Umbilical cord (tissue), 2 donors: ENCODE results near the gene RTP3. TPM values are rescaled to one million over a fixed set of nuclear protein-coding genes. Genes with fewer than 3 reads are reported as not detected.

Source experiments
- DNase-seq: peaks from one replicate; pipeline ENCODE4 v3.0.0-alpha.2; 2015; ENCODE audit warnings: low spot score
- total RNA-seq: library from RNA; depleted of rRNA; stranded (reverse); fragments of >200 nt; gene quantifications from one replicate; pipeline ENCODE4 v1.2.3, GENCODE V29; 2014; ENCODE audit warnings: low replicate concordance; ENCODE audit not compliant: insufficient read depth

Gene RTP3
- total RNA-seq, 1 donor from 2014 or later: 1.2 TPM

- DNase-seq: no peak
Observed at GRCh38 chr3:46469680-46470357, 28.0 kb upstream of the RTP3 start.

DNA sequence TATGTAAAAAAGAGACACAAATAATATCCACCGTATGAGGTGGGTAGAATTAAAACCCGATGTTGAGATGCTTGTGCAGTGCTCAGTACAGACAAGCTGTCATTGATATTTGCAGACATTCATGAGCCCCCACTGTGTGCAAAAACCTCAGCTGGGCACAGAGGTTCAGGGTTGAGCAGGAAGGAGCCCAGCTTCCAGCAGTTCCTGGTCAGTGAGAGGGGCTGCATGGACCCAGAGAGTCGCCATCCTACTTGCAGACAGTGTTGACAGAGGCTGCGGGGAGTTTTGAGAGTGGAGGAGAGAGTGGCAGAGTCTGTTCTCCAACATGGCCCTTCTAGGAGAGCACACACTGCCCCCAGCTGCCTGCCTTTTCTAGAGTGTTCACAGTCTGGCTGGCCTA lies 26.9 kb upstream of the RTP3 start:
- no peak for DNase-seq

DNA sequence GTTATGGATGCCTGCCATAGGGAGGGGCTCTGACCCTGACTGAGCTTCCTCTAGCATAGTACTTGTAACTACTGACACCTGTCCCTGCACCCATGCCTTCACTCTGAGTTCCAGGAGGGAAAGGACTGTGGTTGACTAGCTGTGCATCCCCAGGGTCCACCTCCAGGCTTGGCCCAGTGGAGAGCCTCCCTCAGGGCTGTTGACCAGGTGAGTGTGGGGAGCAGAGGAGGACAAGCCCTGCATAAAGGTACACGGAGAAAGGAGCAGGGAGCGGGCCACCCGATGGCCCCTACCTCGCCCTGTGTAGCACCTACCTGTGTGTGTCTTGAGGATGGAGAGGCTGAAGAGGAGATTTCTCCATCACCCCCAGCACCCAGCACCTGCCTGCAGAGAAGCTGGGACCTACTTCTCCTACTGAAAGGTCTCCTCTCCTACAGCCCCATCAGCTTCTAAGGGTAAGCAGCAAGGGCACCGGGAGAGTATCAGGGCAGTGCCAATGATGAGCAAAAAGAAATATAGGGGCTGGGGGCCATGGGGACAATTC lies 26.3 kb upstream of the RTP3 start:
- no peak for DNase-seq

GRCh38 chr3:46472736-46473135 lies 25.0 kb upstream of the RTP3 start:
- DNase-seq: no peak

DNA sequence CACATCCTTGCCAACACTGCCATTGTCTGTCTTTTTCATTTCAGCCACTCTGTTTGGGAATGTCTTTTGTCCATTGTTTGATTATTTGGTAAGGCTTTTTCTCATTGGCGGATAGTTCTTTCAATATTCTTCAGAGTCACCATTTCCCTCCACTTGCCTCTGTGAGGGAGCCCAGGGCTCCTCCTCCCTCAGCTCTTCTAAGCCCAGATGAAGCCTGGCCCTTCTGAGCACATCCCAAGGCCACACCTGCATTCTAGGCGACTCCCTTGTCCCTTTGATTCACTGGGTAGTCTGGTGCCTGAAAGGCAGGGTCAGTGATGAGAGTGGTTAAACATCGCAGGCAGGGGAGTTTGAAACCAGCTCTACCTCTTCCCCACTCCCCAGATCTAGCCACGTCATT lies 20.6 kb upstream of the RTP3 start:
- no peak for DNase-seq

GRCh38 chr3:46477756-46478155 lies 20.0 kb upstream of the RTP3 start:
- no peak for DNase-seq

DNA sequence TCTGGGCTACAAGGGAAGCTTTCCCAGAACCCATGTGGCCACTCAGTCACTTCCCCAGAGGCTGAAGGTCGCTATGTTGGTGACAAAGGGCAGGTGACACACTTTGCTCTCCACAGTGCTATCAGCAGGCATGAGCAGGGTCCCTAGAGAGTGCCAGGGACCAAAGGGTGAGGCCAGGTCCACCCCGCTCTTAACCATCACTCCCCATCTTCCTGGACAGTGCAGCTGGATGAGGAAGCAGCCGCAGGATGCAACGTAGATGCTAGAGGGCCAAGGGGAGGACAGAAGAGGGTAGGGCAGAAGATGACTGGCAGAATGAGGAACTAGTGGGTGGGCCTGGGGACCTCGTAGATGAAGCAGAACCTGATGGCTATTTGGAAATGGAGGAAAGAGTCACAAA lies 19.4 kb upstream of the RTP3 start:
- no peak for DNase-seq

DNA sequence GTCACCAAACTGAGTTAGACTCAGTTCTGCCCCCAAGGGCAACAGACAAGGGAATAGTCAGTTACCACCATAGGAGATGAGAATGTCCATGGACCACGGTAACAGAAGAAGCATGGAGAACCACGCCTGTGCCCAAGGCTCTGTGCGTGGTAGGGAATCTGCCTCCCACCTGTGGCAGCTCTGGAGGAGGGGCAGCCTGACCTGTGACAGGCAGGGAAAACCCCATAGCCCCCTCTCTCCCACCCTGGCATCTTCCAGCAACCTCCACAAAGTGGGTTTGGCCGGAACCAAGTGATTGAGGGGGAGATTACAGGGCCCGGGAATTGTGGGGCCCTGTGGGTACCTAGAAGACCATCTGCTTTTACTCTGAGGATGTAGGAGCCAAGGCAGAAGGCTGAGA lies 18.8 kb upstream of the RTP3 start:
- no peak for DNase-seq

GRCh38 chr3:46479696-46480095 lies 18.1 kb upstream of the RTP3 start:
- DNase-seq: no peak

GRCh38 chr3:46480491-46481195 lies 17.1 kb upstream of the RTP3 start:
- DNase-seq: no peak

DNA sequence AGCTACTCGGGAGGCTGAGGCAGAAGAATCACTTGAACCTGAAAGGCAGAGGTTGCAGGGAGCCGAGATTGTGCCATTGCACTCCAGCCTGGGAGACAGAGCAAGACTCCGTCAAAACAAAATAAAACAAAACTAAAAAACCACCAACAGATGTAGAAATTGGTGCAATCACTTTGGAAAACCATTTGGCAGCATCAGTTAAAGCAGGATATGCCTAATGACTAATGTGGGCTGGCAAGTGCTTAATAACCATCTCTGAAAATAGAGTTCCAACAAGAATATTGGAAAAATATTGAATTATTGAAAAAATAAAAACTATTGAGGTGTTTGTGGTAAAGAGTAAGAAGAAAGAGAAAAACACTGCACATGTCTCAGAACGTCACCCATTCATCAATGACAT lies 16.1 kb upstream of the RTP3 start:
- no peak for DNase-seq

DNA sequence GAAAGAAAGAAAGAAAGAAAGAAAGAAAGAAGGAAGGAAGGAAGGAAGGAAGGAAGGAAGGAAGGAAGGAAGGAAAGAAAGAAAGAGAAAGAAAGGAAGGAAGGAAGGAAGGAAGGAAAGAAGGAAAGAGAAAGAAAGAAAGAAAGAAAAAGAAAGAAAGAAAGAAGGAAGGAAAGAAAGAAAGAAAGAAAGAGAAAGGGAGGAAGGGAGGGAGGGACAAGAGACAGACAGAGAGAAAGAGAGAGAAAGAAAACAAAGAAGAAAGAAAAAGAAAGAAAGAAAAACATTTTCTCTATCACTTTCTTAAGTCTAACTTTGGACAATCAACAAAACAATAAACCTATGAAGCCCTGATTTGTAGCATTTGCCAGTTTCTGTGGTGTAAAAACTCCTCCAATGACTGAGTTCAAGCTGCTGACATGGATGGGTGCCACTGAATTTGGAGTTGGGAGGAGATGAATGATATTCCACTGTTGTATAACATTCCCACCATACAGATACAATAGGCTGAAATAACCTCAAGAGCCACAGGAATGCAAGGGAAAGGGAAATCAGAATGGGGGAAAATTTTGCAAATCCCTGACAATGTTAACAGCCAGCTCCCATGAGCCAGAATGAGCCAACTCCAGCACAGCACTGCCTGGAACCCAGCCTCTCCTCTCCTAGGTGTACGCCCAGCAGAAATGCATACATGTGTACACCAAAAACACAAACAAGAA lies 15.0 kb upstream of the RTP3 start:
- no peak for DNase-seq

GRCh38 chr3:46483825-46484224 lies 14.0 kb upstream of the RTP3 start:
- no peak for DNase-seq

GRCh38 chr3:46484388-46484787 lies 13.4 kb upstream of the RTP3 start:
- no peak for DNase-seq

DNA sequence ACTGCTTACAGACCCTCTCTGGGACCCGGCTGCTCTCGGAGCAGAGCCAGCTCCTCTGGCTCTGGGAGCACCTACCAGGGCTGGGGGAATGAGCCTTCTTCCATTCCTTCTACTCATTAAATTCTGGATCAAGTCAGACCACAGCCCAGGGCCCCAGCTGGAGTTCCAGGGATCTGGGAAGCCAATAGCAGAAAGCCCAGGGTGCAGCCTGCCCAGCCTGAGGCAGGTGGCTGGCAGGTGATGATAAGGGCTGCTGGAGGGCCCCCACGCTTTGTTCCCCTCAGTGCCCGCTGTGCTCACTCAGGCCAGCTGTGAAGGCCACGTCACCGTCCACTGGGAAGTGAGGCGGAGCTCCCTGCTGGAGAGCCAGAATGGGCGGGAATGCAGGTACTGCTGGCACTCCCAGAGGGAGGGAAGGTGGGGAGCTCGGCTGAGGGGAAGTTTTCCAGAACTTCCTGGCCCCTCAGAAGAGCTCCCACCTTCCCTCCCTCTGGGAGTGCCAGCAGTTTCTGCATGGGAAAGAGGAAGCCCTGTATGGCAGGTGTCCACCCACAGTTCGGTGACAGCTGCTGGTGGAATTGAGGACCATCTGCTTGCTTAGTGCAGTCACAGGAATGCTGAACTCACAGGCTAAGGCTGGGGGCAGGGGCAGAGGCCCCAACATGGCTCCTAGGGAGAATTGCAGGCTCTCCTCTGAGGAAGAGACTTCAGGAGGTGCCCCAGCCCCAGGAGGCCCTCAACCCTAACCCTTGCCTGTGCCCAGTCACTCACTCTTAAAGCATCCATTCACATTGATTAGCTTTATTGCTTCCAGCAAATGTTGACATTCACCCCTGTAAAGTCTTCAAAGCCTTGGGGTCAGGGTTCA lies 12.6 kb upstream of the RTP3 start:
- no peak for DNase-seq

DNA sequence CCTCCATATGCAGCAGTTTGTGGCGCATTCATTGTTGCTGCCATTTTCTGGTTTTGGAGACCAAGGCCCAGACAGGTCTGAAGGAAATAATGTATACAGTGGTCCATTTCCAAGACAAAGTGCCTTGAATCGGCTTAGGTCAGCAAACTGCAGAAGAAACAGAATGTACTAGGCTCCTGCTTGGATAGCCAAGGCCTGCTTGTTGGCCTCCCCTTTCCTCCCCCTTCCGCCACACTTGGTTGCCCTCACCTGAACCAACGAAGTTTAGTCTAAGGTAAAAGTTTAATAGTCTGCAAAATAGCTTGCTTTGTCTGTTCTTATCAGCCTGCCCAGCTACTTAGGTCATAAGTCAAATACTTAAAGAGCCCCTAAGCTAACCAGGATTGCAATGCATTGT lies 12.0 kb upstream of the RTP3 start:
- no peak for DNase-seq

- DNase-seq: peak; percentile 92
Observed at GRCh38 chr3:46488735-46489361, 8.9 kb upstream of the RTP3 start.

GRCh38 chr3:46489381-46489780 lies 8.4 kb upstream of the RTP3 start:
- DNase-seq: no peak

DNA sequence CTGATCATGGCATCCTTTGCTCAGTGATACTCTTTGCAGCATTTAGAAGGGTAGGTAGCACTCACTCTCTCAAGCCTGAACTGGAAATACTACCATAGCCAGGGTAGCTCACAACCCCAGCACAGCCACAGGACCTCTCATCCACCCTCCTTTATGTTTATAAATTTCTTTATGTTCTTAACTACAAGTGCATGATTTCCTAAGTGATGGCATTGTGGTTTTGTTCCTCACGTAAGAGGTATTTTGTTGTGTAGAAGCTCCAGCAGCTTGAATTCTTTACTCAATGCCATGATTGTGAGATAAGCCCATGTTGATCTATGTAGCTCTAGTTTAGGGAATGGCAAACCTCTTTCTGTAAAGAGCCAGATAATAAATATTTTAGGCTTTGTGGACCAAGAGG lies 7.9 kb upstream of the RTP3 start:
- no peak for DNase-seq

DNA sequence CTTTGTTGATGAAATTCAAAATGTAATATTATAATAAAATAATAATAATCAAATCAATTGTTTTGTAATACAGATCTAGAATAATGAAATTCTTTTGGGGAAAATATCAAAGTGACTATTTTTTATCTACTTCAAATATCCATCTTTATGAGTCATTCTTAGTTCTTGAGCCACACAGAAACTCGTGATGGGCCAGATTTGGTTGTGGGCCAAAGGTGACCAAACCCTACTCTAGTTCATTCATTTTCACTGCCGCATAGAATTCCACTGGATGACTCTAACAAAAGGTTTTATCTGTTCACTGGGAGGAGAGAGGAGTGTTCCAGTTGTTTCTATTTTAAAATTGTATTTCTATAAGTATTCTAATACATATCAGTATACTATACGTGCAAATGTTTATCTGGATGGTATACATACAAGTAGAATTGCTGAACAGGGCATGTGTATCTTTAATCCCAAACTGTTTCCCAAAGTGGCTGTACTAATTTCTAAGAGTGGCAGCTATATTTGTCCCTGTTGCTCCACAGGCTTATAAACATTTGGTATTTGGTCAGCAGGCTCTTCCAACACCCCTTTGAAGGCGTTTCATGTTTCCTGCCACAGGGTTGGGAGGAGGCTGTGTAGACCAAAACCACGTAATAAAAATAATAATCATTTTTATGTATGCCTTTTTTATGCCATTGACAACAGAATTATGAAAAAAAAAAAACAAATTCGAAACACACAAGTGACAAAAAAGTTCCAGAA lies 7.3 kb upstream of the RTP3 start:
- no peak for DNase-seq
